PC-3 (cell line): ENCODE results near the gene CD40. TPM values are rescaled to one million over a fixed set of nuclear protein-coding genes. Genes with fewer than 3 reads are reported as not detected.

Experiments
- ATAC-seq: fragments of 200-7000 bp; cut with Tn5 transposase; 2 replicates; pipeline ENCODE4 v1.9.1; 2020; ENCODE audit warnings: mild to moderate bottlenecking, moderate library complexity
- BruUV-seq: library from RNA; stranded (reverse); fragments of 400-500 nt; replicated peaks from 2 replicates; lab custom pipeline; 2021; lab: Mats Ljungman, UMichigan
- CTCF ChIA-PET: fragments of 300-600 bp; sonication (Branson Sonifier 250); formaldehyde crosslinking; loops from one replicate; lab custom pipeline; 2022; ENCODE audit warnings: antibody characterized with exemption; lab: Charles Lee
- POLR2A ChIA-PET: fragments of 300-600 bp; sonication (Branson Sonifier 250); formaldehyde crosslinking; loops from one replicate; lab custom pipeline; 2022; ENCODE audit warnings: antibody characterized with exemption; ENCODE audit not compliant: unreplicated experiment; lab: Charles Lee
- DNase-seq: peaks from one replicate; pipeline ENCODE4 v3.0.0-alpha.2; 2015
- H2AFZ ChIP-seq: fragments of 300-600 bp; sonication (generic); 2 replicates; pipeline ENCODE4 v1.6.0; 2016; ENCODE audit warnings: antibody characterized with exemption, low read length
- H3F3A ChIP-seq: fragments of 300-600 bp; sonication (generic); one replicate; pipeline ENCODE4 v1.6.0; 2017; ENCODE audit warnings: antibody characterized with exemption, low read length, control low read depth, mild to moderate bottlenecking; ENCODE audit not compliant: unreplicated experiment
- H3K27ac ChIP-seq: fragments of 300-600 bp; sonication (generic); 2 replicates; pipeline ENCODE4 v1.5.1; 2016; ENCODE audit warnings: mild to moderate bottlenecking, low read length
- H3K27me3 ChIP-seq: fragments of 300-600 bp; sonication (generic); 2 replicates; pipeline ENCODE4 v1.6.1; 2016; ENCODE audit warnings: low read length, mixed read lengths
- H3K36me3 ChIP-seq: fragments of 300-600 bp; sonication (generic); 2 replicates; pipeline ENCODE4 v1.6.1; 2016; ENCODE audit warnings: low read depth, mixed run types, low read length, mixed read lengths
- H3K4me1 ChIP-seq: fragments of 300-600 bp; sonication (generic); 2 replicates; pipeline ENCODE4 v1.5.1; 2016; ENCODE audit warnings: low read length; ENCODE audit not compliant: insufficient read depth
- H3K4me2 ChIP-seq: fragments of 300-600 bp; sonication (generic); 2 replicates; pipeline ENCODE4 v1.6.0; 2016; ENCODE audit warnings: low read length
- H3K4me3 ChIP-seq: fragments of 300-600 bp; sonication (generic); 2 replicates; pipeline ENCODE4 v1.5.1; 2016; ENCODE audit warnings: mild to moderate bottlenecking, low read length, mixed read lengths
- H3K79me2 ChIP-seq: fragments of 300-600 bp; sonication (generic); 2 replicates; pipeline ENCODE4 v1.6.1; 2017; ENCODE audit warnings: low read length, mixed read lengths
- H3K9ac ChIP-seq: fragments of 300-600 bp; sonication (generic); 2 replicates; pipeline ENCODE4 v1.6.0; 2016; ENCODE audit warnings: mild to moderate bottlenecking, low read length
- H3K9me2 ChIP-seq: fragments of 300-600 bp; sonication (generic); replicated peaks from 2 replicates; pipeline ENCODE4 v1.6.1; 2016; ENCODE audit warnings: mixed run types, low read length, mixed read lengths
- H3K9me3 ChIP-seq: fragments of 300-600 bp; sonication (generic); 2 replicates; pipeline ENCODE4 v1.6.1; 2016; ENCODE audit warnings: low read length, mixed read lengths
- H4K20me1 ChIP-seq: fragments of 300-600 bp; sonication (generic); 2 replicates; pipeline ENCODE4 v1.6.1; 2016; ENCODE audit warnings: low read length, mixed read lengths
- EZH2 ChIP-seq: fragments of 300-600 bp; sonication (generic); IDR thresholded peaks from one replicate; pipeline ENCODE4 v1.6.1; 2017; ENCODE audit warnings: antibody characterized with exemption, mild to moderate bottlenecking, low read length; ENCODE audit not compliant: unreplicated experiment
- EZH2phosphoT487 ChIP-seq: fragments of 300-600 bp; sonication (generic); IDR thresholded peaks from 2 replicates; pipeline ENCODE4 v1.6.1; 2018; ENCODE audit warnings: mild to moderate bottlenecking, antibody characterized with exemption, low read length, borderline replicate concordance
- intact Hi-C: fragments of 100-400 bp; cut with micrococcal nuclease; formaldehyde crosslinking; loops from 2 replicates; pipeline ENCODE4 v1.9.0; 2023
- total RNA-seq: library from RNA; depleted of rRNA; stranded (reverse); fragments of >200 nt; gene quantifications from 2 replicates; pipeline ENCODE4 v1.2.3, GENCODE V29; 2014
- TF ChIP-seq, protein P1 (sequence below): fragments of 300-600 bp; sonication (generic); conservative IDR thresholded peaks from 2 replicates; pipeline ENCODE4 v1.5.1; 2017; ENCODE audit warnings: antibody characterized with exemption, low read depth, mild to moderate bottlenecking, low read length

The CD40 gene
- total RNA-seq, 1 experiment from 2014 or later = 4.6 TPM

DNA sequence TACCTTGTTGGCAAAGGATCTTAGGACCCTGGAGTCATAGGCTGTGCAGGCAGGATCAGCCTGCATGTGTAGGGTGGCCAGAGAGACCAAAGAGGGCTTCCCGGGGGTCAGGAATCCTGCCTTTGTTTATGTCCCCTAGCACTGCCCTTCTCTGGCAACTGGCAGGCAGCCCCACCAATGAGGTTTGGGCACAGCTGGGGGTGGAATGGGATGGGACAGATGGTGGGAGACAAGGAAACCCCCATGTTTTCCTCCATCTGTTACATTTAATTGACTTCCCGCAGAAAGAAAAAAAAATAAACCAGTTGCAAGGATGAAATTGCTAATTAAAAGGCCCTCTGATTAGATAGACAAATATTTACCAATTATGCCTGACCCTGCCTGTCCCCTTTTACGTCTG lies 27.6 kb downstream of the CD40 start:
- CTCF ChIA-PET = no interaction called here

DNA sequence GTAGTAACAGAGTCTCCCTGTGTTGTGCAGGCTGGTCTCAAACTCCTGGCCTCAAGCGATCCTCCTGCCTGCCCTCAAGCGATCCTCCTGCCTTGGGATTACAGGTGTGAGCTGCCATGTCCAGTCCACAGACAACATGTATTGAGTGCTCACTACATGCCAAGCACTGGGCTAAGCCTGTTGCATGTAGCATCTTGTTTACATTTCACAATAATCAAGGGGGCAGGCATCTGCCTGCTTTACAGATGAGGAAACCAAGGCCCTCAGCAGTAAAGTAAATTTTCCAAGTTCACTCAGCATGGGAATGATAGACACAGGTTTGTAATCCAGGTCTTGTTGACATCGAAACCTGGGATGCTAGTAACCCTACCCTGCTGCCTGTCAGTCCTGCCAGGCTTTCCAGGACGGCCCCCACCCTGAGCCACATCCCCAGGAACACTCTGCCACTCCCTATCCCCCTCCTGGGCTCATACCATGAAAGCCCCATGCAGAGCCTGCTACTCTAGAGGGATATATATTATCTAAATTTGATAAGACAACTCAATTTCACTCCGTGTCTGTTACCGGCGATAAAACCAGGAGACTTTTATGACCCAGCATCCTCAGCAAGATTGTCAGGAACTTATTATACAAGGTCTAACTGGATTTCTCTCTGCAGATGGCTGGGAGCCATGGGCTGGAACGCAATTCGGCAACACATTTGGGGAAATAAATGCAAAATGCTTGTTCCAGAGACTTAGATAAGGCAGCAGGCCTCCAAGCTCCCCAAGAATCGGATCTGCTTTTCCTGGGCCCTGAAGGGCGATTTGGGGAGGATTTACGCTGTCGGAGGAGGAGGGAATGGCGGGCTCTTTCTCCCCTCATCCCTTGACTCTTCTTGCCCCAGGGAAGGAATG lies 30.4 kb downstream of the CD40 start:
- Histone ChIP-seq H4K20me1 (no peaks in the 10 kb centered on the region), H3K36me3 (no peaks in the 10 kb centered on the region), H2AFZ (no peak overlapping the region), H3K9me2 (no peaks in the 10 kb centered on the region), H3K4me1 (no peaks in the 10 kb centered on the region), H3K9me3 (no peaks in the 10 kb centered on the region), H3K9ac (no peak overlapping the region), H3K79me2 (no peaks in the 10 kb centered on the region), H3K4me3 (no peak overlapping the region), H3K27ac (no peak overlapping the region), H3K27me3 (peaks cover under 1% of the 10 kb centered on the region; the same call in 1 of the 2 replicates), H3K4me2 (no peak overlapping the region), H3F3A (no peaks in the 10 kb centered on the region)
- ATAC-seq = no peak
- CTCF ChIA-PET = no interaction called here
- intact Hi-C loops = no loop called here
- TF ChIP-seq EZH2phosphoT487 = no peak
- BruUV-seq = no TSS peak
- POLR2A ChIA-PET = no interaction called here
- DNase-seq = no peak

More for the DNA sequence above, 27.6 kb downstream of the CD40 start:
- Histone ChIP-seq H4K20me1 (no peaks in the 10 kb centered on the region), H2AFZ (no peak overlapping the region), H3K4me2 (no peak overlapping the region), H3K27ac (no peak overlapping the region), H3K79me2 (no peaks in the 10 kb centered on the region), H3K9ac (no peak overlapping the region), H3K9me2 (no peaks in the 10 kb centered on the region), H3K4me1 (no peaks in the 10 kb centered on the region), H3K4me3 (no peak overlapping the region), H3F3A (no peaks in the 10 kb centered on the region), H3K36me3 (no peaks in the 10 kb centered on the region), H3K27me3 (peaks cover 24% of the 10 kb centered on the region), H3K9me3 (no peaks in the 10 kb centered on the region)
- POLR2A ChIA-PET = no interaction called here
- ATAC-seq = no peak
- no TSS peak for BruUV-seq
- TF ChIP-seq EZH2 (no peak), EZH2phosphoT487 (no peak)
- TF ChIP-seq, protein P1, sequence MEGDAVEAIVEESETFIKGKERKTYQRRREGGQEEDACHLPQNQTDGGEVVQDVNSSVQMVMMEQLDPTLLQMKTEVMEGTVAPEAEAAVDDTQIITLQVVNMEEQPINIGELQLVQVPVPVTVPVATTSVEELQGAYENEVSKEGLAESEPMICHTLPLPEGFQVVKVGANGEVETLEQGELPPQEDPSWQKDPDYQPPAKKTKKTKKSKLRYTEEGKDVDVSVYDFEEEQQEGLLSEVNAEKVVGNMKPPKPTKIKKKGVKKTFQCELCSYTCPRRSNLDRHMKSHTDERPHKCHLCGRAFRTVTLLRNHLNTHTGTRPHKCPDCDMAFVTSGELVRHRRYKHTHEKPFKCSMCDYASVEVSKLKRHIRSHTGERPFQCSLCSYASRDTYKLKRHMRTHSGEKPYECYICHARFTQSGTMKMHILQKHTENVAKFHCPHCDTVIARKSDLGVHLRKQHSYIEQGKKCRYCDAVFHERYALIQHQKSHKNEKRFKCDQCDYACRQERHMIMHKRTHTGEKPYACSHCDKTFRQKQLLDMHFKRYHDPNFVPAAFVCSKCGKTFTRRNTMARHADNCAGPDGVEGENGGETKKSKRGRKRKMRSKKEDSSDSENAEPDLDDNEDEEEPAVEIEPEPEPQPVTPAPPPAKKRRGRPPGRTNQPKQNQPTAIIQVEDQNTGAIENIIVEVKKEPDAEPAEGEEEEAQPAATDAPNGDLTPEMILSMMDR = no peak
- DNase-seq = no peak
- intact Hi-C loops = no loop called here

DNA sequence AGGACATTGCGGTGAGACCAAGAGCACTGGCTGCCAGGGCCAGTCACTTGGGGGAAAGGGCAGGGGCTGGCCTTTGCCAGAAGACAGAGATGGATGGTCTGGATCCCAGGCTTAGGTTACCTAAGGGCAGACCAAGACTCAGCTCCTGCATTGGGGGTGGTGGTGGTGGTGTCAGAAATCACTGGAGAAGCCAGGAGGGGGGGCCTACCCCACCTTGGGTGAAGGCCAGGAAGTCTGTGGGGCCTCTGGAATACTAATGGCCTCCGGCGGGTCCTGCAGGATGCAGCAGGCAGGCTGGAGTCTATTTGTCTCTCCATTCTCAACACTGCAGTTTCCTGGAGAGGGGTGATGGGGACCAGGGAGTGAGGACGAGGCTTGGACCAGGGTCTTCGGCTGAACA lies 32.8 kb downstream of the CD40 start:
- TF ChIP-seq, protein P1 = no peak
- TF ChIP-seq EZH2 (no peak), EZH2phosphoT487 (no peak)
- Histone ChIP-seq H3K27me3 (peaks cover 18% of the 10 kb centered on the region), H3K9ac (no peak overlapping the region), H3F3A (no peaks in the 10 kb centered on the region), H3K4me3 (no peak overlapping the region), H3K4me1 (no peaks in the 10 kb centered on the region), H3K4me2 (no peak overlapping the region), H2AFZ (no peak overlapping the region), H3K79me2 (no peaks in the 10 kb centered on the region), H4K20me1 (no peaks in the 10 kb centered on the region), H3K27ac (no peak overlapping the region), H3K9me3 (no peaks in the 10 kb centered on the region), H3K36me3 (no peaks in the 10 kb centered on the region), H3K9me2 (no peaks in the 10 kb centered on the region)
- intact Hi-C loops = no loop called here
- DNase-seq (no peak), ATAC-seq (no peak)
- BruUV-seq = no TSS peak
- POLR2A ChIA-PET = no interaction called here
- CTCF ChIA-PET = no interaction called here
